Stimulated activated CD4-positive, alpha-beta T cell treated with anti-CD3 and anti-CD28 coated beads, TNF-alpha, amount 100 ng/mL, for 48 hours (primary cell): ENCODE measurements around the gene ATP6V0C.
"Not testable (repeated sequence)": the region's sequence is repeated elsewhere in the genome, so short reads cannot be mapped to it uniquely, and the experiment has no call there.

ENCODE experiments used
- DNase-seq, 3 donors: peaks; one replicate each; pipeline ENCODE4 v3.0.0-alpha.2; 2020; ENCODE audit warnings: low read depth in 3 of 3

The ATP6V0C gene

DNA sequence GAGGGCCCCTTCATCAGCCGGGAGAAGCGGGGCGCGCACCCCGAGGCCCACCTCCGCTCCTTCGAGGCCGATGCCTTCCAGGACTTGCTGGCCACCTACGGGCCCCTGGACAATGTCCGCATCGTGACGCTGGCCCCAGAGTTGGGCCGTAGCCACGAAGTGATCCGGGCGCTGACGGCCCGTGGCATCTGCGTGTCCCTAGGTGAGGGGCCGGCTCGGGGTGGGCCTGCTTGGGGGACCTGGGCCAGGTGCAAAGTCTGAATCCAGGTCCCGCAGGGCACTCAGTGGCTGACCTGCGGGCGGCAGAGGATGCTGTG lies 14.0 kb downstream of the ATP6V0C start:
- no peak for DNase-seq

DNA sequence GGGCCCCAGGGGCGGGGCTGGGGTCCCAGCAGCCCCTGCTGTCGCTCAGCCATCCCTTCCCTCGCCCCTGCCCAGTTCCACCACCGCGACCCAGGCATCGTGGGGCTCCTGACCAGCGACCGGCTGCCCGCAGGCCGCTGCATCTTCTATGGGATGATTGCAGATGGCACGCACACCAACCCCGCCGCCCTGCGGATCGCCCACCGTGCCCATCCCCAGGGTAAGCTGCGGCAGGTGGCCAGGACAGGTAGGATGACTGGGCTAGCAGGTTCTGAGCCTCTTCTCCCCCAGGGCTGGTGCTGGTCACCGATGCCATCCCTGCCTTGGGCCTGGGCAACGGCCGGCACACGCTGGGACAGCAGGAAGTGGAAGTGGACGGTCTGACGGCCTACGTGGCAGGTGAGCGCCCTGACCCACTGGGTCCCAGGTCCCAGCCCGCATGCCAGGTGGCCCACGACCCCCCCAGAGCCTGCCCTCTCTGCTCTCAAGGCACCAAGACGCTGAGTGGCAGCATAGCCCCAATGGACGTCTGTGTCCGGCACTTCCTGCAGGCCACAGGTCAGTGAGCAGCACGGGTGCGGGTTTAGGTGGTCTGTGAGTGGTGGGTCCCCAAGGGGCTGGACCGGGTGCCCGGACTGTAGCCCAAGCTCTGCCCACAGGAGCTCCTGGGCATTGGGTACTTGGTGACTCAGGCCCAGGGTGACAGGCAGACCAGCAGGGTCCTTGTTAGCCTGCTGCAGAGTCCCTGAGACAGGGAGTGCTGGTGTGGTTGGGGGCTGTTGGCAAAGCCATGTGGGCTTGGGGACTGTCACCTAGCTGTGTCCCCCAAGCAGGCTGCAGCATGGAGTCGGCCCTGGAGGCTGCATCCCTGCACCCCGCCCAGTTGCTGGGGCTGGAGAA lies 14.7 kb downstream of the ATP6V0C start:
- DNase-seq = no peak

DNA sequence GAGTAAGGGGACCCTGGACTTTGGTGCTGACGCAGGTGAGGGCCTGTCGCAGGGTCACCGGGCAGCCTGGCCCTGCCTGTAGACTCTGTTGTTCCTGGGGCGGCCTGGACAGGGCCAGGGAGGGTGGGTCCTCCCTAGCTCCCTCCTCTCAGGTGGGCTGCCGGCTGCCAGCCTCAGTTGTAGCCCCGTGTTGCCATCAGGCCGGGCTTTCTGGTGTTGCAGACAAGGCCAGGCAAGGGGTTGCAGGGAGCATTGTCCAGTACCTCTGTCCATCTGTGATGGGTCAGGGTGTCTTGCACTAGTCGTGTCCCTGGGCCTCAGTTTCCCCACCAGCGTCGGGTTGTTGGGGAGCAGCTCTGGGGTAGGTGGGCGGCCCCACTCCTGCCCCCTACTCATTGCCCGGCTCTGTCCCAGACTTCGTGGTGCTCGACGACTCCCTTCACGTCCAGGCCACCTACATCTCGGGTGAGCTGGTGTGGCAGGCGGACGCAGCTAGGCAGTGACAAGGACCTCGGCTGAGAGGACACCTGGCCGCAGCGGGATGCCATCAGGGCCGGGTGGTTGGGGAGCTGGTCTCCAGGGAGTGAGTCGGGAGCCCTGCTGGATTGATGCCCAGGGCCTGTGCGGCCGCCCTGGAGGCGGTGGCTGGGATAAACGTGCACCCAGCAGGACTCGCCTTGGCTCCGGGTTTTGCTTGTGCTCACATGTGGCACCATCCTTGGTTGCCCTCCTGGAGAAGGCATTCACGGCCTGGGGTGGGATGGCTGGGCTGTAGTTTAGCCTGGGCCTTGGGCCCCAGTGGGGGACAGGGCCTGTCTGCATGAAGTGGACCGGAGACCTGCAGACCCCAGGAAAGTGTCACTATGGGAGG lies 15.5 kb downstream of the ATP6V0C start:
- DNase-seq = no peak

DNA sequence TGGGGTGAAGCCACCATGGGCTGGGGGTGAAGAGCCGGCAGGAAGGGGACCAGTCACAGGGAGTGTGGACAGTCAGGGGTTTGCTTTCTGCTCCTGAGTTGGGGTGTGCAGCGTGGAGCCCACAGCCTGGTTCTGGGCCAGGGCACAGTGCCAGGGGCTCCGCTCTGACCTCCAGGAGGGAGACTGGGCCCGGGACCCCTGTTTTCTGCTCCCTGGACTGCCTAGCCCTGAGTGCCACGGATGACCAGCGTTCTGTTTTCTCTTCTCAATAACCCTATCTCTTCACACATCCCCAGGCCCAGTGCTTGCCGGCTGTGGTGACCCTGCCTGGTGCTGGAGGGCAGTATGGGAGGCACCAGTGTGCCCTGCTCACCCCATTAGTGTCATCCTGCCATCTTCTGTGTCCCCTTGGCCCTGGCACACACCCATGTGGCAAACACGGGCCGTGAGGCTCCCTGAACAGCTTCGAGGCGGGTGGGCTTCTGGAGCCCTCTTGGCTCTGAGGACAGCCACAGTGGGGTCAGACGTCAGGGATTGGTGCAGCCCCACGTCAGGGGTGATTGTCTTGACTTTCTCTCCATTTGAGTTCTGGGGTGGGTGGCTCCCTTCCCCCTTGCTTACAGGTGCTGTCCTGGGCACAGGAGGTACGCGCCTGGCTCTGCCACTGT lies 16.3 kb downstream of the ATP6V0C start:
- DNase-seq = no peak

DNA sequence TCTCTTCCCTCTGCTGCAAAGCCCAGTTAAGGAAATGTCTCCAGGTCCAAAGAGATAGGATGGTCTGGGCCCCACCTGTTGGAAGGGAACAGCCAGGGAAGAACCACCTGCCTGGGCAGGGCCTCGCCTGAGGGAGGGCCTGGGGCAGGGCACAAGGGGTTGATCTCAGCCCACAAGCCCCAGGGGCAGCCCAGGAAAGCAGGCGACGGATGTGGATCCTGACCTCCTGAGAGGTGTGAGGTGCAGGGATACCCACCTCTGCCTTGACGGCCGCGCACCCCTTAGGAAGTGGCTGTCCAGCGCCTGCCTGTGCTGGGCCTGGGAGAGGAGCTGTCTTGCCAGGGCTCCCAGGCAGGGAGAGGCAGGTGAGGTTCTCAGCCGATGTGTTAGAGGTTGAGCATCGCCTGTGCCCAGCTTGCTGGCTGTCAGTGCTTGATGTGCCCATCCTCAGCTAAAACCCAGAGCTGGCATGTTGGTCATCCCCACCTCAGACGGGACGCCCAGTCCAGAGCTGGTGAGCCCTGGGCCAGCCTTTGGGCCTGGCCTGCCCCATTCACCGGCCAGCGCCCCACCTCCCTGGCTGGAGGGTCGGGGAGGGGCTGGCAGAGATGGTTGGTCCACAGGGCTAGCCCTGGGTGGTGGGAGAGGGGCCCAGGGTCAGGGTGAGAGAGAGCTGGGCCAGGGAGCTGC lies 17.0 kb downstream of the ATP6V0C start:
- DNase-seq = no peak

DNA sequence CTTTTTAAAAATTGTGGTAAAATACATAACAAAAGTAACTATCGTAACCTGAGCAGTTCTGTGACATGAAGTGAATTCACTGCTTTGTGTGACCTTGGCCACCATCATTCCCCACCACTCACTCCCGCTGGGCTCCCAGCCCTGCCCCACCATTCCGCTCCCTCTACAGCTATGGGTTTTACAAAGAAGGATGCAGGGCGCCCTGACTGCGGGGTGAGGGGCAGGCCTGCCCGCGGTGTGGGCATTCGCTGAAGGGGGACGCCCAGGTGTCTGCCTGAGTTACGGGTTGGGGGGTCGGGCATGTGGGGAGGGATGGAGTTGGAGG lies 17.6 kb downstream of the ATP6V0C start, which contains the start of gene CEMP1:
Gene CEMP1 (minus strand): TSS at position 38 of the 325 bp plus-strand sequence. CDS start 335 bp downstream, outside the sequence.
- no peak for DNase-seq

DNA sequence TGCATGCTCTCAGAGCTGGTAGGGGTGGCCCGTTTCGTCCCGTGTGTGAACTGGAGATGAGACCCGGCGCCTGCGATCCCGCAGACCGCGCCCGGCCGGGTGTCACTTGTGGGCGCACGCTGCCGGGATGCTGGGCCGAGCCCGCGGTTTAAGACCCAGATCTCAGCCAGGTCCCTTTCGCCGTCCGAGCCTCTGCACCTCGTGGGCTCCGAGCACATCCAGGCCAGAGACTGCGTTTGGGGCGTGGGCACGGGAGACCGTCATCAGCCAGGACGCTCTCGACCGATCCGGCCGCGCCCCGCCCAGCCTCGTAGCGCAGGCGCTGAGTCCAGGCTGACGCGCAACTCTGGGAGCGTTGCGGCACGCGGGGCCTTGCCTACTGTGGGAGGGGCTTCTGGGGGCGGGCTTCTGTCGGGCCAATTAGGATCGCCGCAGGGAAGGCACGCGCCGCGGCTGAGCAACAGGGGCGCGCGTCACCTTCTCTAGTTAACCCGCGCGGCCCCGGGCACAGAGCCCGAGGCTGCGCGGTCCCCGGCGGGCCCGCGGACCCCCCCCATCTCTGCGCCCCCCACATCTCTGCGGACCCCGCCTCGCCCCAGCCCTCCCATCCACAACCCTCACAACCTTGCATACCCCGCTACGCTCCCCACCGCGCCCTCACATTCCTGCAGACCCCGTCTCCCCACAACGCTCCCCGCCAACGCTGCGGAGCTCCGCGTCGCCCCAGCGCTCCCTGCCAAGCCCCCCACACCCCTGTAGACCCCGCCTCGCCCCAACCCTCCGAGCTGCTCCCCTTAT lies 18.1 kb downstream of the ATP6V0C start:
- DNase-seq = peak; percentile 94 to 98 (median 95)

DNA sequence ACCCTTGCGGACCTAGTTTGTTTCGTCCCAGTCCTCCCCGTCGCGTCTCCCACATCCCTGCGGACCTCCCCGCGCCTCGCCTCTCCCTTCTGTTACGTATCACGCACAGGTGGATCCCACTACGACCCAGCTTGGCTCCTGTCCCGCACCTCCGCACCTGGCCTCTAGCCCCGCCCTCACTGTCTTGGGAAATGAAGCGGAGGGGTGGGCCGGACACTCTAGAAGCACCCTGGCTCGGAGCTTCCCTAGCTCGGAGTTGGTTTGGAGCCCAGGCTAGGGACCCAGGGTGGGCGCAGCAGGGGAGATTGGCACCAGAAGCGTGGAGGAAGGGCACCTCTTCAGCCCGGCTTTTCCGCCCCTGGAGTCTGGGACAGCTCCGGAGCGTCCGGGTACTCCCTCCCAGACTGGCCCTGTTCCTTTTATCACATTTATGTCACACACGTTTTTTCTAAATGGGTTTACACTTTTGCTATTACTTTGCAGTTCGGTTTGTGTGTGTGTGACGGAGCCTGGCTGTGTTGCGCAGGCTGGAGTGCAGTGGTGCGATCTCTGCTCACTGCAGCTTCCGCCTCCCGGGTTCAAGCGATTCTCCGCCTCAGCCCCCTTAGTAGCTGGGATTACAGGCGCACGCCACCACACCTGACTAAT lies 18.9 kb downstream of the ATP6V0C start:
- peak in 1 of 3 donors; percentile 62 for DNase-seq

DNA sequence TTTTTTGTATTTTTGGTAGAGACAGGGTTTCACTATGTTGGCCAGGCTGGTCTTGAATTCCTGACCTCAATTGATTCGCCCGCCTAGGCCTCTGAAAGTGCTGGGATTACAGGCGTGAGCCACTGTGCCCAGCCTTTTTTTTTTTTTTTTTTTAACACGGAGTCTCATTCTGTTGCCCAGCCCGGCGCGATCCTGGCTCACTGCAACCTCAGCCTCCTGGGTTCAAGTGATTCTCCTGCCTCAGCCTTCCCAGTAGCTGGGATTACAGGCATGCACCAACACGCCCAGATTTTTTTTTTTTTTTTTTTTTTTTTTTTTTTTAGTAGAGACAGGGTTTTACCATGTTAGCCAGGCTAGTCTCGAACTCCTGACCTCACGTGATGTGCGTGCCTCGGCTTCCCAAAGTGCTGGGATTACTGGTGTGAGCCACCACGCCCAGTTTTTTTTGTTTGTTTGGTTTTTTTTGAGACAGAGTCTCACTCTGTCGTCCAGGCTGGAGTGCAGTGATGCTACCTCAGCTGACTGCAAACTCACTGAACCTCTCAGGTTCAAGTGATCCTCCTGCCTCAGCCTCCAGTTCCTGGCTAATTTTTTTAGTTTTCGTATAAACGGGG lies 19.5 kb downstream of the ATP6V0C start:
- not testable (repeated sequence) for DNase-seq

DNA sequence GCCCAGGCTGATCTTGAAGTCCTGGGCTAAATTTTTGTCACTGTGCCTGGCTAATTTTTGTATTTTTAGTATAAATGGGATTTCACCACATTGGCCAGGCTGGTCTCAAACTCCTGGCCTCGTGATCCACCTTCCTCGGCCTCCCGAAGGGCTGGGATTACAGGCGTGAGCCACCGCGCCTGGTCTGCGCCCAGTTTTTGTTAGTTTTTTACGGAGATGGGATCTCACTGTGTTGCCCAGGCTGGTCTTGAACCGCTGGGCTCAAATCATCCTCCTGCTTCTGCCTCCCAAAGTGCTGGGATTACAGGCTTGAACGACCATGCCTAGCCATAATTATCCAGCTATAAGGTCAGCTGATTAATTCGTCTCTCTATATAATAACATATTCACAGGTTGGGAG lies 20.2 kb downstream of the ATP6V0C start:
- no peak for DNase-seq

DNA sequence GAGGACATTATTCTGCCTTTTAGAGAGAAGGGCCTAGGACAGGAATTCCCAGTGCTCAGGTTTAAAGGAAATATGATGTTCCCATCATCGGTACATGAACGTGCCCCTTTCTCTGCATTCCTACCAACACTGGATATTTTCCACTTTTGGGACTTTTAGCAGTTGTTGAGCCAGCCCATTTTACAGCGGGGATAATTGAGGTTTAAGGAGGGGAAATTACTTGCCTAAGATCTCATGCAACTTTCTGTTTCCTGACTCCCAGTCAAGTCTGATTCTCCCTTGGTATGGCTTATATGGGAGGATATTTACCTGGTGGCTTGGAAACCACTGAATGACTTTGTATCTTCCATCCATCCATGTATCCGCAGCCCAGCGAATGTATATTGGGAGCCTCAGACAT lies 20.6 kb downstream of the ATP6V0C start:
- DNase-seq = not testable (repeated sequence)

DNA sequence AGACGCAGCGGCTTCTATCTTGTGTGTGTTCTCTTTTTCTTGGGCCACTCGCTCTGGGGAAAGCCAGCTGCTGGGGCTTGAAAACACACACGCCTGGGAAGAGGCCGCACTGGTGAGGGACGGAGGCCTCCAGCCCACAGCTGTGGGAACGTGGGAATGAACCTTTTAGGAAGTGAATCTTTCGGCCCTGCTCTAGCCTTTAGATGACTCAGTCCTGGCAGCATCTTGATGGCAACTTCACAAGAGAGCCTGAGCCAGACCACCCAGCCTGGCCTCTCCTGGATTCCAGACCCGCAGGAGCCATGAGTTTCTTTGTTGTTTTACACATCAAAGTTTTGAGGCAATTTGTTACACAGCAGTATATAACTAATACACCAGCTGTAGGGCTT lies 21.9 kb downstream of the ATP6V0C start:
- no peak for DNase-seq

DNA sequence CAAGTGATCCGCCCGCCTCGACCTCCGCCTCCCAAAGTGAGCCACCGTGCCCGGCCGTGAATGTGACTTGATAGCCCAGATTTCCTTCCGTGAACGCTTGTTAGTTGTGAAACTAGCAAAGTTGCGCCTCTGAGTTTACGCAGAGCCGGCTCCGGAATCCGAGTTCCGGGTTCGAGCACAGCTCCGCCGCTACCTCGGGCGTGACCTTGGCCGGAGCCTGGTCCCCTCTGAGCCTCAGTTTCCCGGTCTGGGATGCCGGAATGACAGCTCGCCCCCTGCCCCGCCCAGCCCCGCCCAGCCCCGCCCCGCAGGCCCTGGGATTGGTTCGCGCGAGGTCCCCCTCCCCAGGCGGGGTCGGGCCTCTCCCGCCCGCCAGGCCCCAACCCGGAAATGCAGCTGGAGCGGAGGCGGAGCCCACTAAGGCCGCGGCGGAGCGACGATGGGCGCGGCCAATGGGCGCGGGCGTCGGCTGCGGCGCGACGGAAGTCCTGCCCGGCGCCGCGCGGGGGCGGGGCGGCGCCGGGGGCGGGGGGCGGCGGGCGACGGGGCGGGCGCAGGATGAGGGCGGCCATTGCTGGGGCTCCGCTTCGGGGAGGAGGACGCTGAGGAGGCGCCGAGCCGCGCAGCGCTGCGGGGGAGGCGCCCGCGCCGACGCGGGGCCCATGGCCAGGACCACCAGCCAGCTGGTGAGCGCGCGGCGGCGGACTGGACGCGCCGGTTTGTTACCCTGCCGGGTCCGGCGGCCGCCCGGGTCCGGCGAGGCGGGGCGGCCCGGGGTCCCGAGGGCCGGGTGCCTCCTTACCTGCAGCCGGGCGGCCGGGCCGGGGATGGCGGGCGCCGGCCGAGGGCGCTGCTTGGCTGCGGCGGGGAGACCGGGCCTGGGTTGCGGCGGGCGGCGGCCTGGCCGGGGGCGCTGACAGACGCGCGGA lies 24.0 kb downstream of the ATP6V0C start, which contains the start of gene PDPK1:
Gene PDPK1 (plus strand): TSS at position 571 of the 929 bp plus-strand sequence. CDS start 92 bp downstream, at position 663.
- DNase-seq = peak; percentile 81 to 91 (median 90)

DNA sequence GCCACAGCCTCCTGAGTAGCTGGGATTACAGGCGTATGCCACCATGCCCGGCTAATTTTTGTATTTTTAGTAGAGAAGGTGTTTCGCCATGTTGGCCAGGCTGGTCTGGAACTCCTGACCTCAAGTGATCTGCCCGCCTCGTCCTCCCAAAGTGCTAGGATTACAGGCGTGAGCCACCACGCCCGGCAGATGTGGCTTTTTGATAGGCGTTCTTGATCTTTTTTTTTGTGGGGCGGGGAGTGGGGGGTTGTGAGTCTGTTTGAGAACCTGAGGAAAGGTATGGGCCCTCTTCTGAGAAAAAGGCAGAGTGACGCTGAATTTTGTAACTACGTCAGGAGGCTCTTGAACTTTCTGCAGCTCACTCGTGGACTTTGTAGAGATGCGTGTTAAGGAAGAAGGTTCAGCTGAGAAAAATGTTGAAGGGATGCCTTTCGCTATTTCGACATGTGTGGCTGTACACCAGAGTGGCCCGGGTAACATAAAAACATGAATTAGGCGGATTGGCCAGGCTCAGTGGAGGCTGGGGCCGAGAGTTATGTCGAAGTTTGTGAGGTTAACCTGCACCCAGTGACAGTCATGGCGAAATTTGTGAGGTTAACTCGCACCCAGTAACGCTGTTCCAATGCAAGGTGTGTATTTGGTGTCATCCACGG lies 25.6 kb downstream of the ATP6V0C start:
- not testable (repeated sequence) for DNase-seq

DNA sequence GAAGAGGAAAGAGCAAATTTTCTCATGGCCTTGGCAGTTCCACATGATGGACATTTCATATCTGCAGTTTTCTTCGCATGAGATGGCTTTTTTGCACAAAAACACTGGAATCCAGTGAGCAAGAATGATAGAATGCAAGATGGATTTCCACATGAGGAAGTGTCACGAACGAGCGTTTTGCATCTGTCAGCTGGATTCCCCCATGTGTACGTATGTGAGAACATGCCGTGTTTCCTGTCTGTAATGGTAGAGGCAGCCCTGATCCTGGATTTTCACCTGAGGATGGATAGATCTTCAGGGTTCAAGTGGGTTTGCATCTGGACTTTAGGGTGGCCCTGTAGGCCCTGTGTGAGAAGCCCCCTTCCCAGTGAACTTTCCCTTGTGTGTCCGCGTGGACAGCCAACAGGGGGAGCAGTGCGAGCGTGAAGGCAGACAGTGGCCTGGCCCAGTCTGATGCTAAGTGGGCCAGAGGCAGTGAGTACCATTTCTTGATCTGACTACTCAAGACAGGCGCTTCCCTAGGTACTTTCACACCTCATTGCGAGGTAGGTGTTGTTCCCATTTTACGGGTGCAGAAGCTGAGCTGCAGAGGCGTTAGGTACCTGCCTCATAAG lies 26.2 kb downstream of the ATP6V0C start:
- DNase-seq = not testable (repeated sequence)

DNA sequence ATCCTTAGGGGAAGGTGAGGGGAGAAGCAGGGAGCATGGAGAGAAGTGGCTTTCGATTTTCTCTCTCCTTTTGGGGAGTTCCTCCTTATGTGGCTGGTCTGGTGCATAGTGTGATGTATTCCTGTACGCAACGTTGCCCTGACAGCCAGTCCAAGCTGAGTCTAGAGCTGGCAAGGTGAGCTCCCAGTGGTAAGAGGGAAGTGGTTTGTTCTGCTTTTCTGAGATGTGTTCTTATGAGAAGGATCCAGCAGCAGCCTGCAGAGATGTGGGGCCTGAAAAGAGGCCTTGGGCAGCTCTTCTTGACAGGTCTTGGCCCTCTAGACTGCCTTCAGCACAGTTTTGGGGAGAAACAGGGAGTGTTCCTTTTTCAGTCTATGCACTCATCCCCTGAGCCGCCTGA lies 27.2 kb downstream of the ATP6V0C start:
- not testable (repeated sequence) for DNase-seq

DNA sequence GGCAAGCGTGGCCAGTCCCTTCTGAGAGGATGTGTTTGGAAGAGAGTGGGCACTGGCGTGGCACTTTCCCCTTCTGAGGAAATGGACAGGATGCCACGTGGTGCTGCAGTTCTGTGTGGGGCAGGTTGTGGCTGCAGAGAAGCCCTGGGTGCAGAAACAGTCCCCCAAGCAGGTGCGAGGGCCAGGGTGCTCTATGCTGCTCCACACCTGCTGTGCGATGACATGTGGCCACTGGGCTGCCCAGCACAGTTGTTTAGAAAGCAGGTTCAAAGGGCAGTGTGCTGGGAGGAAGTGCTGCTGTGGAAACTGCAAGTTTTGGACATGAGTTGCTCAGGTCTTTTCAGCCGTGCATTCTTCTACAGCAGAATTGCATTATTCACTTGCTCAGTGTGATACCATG lies 27.7 kb downstream of the ATP6V0C start:
- not testable (repeated sequence) for DNase-seq

DNA sequence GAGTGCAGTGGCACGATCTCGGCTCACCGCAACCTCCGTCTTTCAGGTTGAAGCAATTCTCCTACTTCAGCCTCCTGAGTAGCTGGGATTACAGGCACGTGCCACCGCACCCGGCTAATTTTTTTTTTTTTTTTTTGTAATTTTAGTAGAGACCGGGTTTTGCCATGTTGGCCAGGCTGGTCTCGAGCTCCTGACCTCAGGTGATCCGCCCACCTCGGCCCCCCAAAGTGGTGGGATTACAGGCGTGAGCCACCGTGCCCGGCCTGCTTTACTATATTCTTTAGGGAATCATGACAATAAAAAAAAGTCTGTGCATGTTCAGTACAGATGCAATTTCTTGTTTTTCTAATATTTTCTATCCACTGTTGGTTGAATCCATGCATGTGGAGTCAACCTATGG lies 30.0 kb downstream of the ATP6V0C start:
- DNase-seq = not testable (repeated sequence)
